ENCODE data around the gene NLRX1.
"Not testable (repeated sequence)": the region's sequence is repeated elsewhere in the genome, so short reads cannot be mapped to it uniquely, and the experiment has no call there.

The NLRX1 gene

GRCh38 chr11:119179983-119180382, 11.5 kb downstream of the NLRX1 start:
- H3K27ac ChIP-seq, result no peak overlapping the region
- TF ChIP-seq, protein P1, sequence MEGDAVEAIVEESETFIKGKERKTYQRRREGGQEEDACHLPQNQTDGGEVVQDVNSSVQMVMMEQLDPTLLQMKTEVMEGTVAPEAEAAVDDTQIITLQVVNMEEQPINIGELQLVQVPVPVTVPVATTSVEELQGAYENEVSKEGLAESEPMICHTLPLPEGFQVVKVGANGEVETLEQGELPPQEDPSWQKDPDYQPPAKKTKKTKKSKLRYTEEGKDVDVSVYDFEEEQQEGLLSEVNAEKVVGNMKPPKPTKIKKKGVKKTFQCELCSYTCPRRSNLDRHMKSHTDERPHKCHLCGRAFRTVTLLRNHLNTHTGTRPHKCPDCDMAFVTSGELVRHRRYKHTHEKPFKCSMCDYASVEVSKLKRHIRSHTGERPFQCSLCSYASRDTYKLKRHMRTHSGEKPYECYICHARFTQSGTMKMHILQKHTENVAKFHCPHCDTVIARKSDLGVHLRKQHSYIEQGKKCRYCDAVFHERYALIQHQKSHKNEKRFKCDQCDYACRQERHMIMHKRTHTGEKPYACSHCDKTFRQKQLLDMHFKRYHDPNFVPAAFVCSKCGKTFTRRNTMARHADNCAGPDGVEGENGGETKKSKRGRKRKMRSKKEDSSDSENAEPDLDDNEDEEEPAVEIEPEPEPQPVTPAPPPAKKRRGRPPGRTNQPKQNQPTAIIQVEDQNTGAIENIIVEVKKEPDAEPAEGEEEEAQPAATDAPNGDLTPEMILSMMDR (IDR thresholded peaks at IDR 0.05), result no peak
- no peak for TF ChIP-seq ZFX (IDR thresholded peaks at IDR 0.05; ENCODE audit: borderline replicate concordance)

DNA sequence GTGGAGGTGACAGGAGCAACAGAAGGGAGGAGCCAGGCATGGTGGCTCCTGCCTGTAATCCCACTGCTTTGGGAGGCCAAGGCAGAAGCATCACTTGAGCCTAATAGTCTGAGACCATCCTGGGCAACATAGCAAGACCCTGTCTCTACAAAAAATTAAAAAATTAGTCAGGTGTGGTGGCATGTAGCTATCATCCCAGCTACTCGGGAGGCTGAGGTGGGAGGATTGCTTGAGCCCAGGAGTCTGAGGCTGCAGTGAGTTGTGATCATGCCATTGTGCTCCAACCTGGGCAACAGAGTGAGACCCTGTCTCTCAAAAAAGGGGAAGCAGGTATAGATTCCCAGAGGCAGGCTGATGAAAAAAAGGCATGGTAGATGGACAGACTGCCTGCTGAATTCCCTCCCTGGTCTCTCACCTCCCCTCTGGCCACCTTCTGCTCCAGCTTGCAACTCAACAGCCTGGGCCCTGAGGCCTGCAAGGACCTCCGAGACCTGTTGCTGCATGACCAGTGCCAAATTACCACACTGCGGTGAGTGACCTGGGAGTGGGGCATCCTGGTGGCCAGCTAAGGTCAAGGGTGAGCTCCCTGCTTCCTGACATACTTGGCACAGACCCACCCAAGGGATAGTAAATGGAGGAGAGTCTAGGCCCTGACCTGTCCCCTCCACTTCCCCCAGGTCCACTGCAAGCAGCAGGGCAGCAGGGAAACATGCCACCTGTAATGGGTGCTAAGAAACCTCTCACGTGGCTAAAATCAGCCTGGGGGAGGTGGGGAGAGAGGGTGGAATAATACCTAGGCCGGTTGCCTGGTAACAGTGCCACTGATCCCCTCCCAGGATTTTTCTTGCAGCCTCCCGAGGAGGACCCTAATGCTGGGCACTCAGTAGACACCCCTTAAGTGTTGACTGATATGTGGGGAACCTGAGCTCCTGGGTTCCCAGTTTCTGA, 12.5 kb downstream of the NLRX1 start:
- no peak overlapping the region for H3K27ac ChIP-seq
- no peak for TF ChIP-seq ZFX (IDR thresholded peaks at IDR 0.05; ENCODE audit: borderline replicate concordance)
- TF ChIP-seq, protein P1 (IDR thresholded peaks at IDR 0.05), result no peak

DNA sequence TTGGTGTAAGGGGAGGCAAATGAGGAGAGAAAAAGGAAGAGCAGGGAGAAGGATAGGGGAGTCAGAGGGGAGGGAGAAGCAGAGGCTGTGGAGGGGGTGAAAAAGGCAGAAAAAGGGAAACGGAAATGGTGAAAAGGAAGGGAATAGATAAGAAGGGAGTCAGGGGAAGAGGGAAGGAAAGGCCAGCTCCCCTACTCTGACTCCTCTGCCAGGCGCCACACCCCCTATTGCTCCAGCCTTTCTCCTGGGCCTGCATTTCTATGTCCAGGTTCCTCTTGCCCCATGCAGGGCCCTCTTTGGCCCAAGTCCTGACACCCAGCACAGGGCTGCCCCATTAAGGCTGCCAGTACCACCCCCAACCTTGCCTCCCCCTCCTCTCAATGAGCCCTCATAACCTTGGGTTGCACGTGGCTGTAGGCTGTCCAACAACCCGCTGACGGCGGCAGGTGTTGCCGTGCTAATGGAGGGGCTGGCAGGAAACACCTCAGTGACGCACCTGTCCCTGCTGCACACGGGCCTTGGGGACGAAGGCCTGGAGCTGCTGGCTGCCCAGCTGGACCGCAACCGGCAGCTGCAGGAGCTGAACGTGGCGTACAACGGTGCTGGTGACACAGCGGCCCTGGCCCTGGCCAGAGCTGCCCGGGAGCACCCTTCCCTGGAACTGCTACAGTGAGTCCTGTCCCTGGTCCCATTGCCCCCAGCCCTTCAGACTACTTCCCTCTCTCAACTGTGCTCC, 13.3 kb downstream of the NLRX1 start:
- no peak for TF ChIP-seq ZFX (IDR thresholded peaks at IDR 0.05; ENCODE audit: borderline replicate concordance)
- TF ChIP-seq, protein P1 (IDR thresholded peaks at IDR 0.05), result no peak
- no peak overlapping the region for H3K27ac ChIP-seq

GRCh38 chr11:119184399-119184798, 15.9 kb downstream of the NLRX1 start:
- H3K27ac ChIP-seq, result not testable (repeated sequence)

DNA sequence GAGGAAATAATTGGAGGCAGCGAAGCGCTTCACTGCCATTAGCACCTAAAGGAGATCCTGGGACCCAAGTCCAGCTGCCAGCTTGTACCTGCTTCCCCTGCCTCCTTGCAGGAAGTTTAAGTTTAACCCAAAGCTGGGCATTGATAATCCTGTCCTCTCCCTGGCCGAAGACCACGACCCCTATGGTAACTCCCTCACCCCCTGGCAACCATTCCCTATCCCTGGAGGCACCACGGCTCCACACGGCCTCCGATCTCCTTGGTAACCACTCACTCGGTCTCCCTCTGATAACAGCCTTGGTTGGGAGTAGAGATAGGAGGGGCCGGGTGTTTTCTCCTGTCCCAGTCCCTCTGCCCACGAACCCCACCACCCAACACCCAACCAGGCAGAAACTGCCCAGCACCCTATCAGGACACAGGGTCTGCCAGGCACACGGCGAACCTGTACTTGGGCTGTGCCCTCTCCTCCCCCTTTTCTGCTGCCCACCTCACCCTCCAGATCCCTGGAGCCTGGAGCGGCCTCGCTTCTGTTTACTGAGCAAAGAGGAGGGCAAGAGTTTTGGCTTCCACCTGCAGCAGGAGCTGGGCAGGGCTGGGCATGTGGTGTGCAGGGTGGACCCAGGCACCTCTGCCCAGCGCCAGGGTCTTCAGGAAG, 17.6 kb downstream of the NLRX1 start:
- no peak overlapping the region; the same call in 1 of the 2 replicates for H3K27ac ChIP-seq
- no peak for TF ChIP-seq ZFX (IDR thresholded peaks at IDR 0.05; ENCODE audit: borderline replicate concordance)
- TF ChIP-seq, protein P1 (IDR thresholded peaks at IDR 0.05), result no peak

DNA sequence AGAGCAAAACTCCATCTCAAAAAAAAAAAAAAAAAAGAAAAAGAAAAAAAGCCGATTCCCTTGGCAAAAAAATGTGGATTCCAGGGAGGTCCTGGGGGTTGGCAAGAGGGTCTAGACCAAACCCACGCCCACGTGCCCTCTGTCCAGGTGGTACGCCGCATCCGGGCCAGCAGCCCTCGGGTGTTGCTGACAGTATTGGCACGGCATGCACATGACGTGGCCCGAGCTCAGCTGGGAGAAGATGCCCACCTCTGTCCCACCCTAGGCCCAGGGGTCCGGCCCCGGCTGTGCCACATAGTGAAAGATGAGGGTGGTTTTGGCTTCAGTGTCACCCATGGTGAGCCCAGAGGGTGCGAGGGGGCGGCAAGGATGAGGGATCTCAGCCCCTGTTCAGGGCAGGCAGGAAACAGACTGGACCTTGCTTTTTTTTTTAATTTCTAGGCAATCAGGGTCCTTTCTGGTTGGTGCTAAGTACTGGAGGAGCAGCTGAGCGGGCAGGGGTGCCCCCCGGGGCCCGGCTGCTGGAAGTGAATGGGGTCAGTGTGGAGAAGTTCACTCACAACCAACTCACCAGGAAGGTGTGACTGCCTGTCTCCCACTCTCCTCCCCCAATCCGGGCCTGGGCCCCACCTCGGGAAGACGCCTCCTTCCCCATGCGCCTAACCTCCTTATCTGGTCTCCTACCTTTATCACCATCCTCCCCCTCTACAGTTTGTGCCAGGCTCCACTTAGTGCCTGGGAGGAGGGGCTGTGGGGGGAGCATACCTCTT, 18.8 kb downstream of the NLRX1 start:
- no peak overlapping the region for H3K27ac ChIP-seq
- TF ChIP-seq, protein P1 (IDR thresholded peaks at IDR 0.05), result no peak
- TF ChIP-seq ZFX (IDR thresholded peaks at IDR 0.05; ENCODE audit: borderline replicate concordance), result no peak

DNA sequence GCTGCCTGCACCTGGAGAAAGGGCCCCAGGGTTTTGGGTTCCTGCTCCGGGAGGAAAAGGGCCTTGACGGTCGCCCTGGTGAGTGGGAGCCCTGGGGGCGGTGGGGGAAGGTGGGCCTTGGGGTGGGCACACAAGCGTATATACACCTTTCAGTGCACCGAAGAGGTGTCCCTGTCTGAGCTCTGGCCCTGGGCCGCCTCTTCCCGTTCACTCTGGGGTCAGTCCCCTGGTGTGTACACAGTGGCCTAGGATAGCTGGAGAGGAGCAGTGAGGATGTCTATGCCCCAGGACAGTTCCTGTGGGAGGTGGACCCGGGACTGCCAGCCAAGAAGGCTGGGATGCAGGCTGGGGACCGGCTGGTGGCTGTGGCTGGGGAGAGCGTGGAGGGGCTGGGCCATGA, 19.5 kb downstream of the NLRX1 start:
- H3K27ac ChIP-seq, result no peak overlapping the region
- TF ChIP-seq ZFX (IDR thresholded peaks at IDR 0.05; ENCODE audit: borderline replicate concordance), result no peak
- TF ChIP-seq, protein P1 (IDR thresholded peaks at IDR 0.05), result no peak
